Fibroblast of lung (primary cell): Measurements from ENCODE around the gene BCL7A.

Experiments used
- EZH2 ChIP-seq: IDR thresholded peaks from 2 replicates; pipeline ENCODE4 v1.5.1; 2012; ENCODE audit warnings: low read length, control low read depth, mild to moderate bottlenecking; ENCODE audit errors: missing control alignments
- TF ChIP-seq, protein P1 (sequence below), 2 donors: IDR thresholded peaks in 1 of 2; conservative IDR thresholded peaks in 1 of 2; 1 replicate in 1 of 2; 2 replicates in 1 of 2; pipeline ENCODE4 v1.5.1; 2011 to 2012; ENCODE audit warnings: low read length in 2 of 2, control low read depth in 1 of 2, inconsistent platforms in 1 of 2, low read depth in 1 of 2, mild to moderate bottlenecking in 1 of 2

DNA sequence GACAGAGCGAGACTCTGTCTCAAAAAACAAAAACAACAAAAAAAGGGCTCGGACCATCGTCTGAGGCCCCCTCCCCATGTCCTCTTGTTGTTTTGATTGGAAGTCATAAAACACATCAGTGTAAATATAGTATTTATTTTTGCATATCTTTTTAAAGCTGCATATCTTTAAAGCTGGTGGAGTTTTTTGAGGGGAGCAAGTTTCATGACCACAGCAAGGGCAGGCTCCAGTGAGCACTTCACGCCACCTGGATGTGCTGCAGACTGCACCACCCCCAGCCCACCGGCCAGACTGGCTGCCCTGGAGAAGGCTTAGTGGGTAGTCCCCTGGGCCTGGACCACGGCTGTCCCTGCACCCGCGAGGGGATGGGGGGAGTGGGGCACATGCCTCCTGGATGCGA is 11.9 kb upstream of the BCL7A start:
- TF ChIP-seq EZH2, result no peak
- TF ChIP-seq, protein P1, sequence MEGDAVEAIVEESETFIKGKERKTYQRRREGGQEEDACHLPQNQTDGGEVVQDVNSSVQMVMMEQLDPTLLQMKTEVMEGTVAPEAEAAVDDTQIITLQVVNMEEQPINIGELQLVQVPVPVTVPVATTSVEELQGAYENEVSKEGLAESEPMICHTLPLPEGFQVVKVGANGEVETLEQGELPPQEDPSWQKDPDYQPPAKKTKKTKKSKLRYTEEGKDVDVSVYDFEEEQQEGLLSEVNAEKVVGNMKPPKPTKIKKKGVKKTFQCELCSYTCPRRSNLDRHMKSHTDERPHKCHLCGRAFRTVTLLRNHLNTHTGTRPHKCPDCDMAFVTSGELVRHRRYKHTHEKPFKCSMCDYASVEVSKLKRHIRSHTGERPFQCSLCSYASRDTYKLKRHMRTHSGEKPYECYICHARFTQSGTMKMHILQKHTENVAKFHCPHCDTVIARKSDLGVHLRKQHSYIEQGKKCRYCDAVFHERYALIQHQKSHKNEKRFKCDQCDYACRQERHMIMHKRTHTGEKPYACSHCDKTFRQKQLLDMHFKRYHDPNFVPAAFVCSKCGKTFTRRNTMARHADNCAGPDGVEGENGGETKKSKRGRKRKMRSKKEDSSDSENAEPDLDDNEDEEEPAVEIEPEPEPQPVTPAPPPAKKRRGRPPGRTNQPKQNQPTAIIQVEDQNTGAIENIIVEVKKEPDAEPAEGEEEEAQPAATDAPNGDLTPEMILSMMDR (conservative IDR thresholded peaks at IDR 0.05 in 1 of 2, IDR thresholded peaks at IDR 0.05 in 1 of 2; ENCODE audit: low read depth in 1 of 2, low read length in 2 of 2), result no peak
